AG09319 (cell line): ENCODE measurements around the gene ASB15.

Experiments used
- DNase-seq: peaks from one replicate; pipeline ENCODE4 v3.0.0-alpha.2; 2010; ENCODE audit warnings: low read depth; ENCODE audit errors: extremely low read depth
- CTCF ChIP-seq: IDR thresholded peaks from 2 replicates; pipeline ENCODE4 v1.5.1; 2011; ENCODE audit warnings: low read depth, mild to moderate bottlenecking, inconsistent platforms, low read length, moderate library complexity

ASB15 gene

GRCh38 chr7:123612024-123612423, 10.4 kb downstream of the ASB15 start:
- no peak for DNase-seq
- no peak for TF ChIP-seq CTCF

GRCh38 chr7:123615344-123615743, 13.7 kb downstream of the ASB15 start:
- peak; percentile 35 for DNase-seq
- no peak for TF ChIP-seq CTCF

- TF ChIP-seq CTCF: no peak
- DNase-seq: no peak
Measured at GRCh38 chr7:123616223-123616622, 14.6 kb downstream of the ASB15 start.

GRCh38 chr7:123621707-123622106, 20.1 kb downstream of the ASB15 start:
- no peak for TF ChIP-seq CTCF
- DNase-seq: no peak

- no peak for DNase-seq
- no peak for TF ChIP-seq CTCF
Measured at GRCh38 chr7:123622660-123623386, 21.2 kb downstream of the ASB15 start.

GRCh38 chr7:123624527-123625183, 23.0 kb downstream of the ASB15 start:
- DNase-seq: no peak

More at GRCh38 chr7:123624527-123625183, 23.0 kb downstream of the ASB15 start:
- TF ChIP-seq CTCF: peak; percentile 38
